Right atrium auricular region (tissue), 2 donors: Measurements from ENCODE around the gene CAMK2B. TPM values are rescaled to one million over a fixed set of nuclear protein-coding genes. Genes with fewer than 3 reads are reported as not detected.

Experiments
- DNase-seq: peaks from one replicate; pipeline ENCODE4 v3.0.0-alpha.2; 2019; ENCODE audit warnings: low spot score
- H3K27ac ChIP-seq, 2 donors: fragments of 200-600 bp; sonication (generic); 1 replicate in 1 of 2; 2 replicates in 1 of 2; pipeline ENCODE4 v1.5.1; 2016 to 2019
- H3K27me3 ChIP-seq, 2 donors: fragments of 200-600 bp; sonication (generic); one replicate each; pipeline versions ENCODE4 v1.5.1 to v1.6.0; 2017 to 2019
- H3K36me3 ChIP-seq: fragments of 200-600 bp; sonication (generic); one replicate; pipeline ENCODE4 v1.5.1; 2016
- H3K4me1 ChIP-seq, 2 donors: fragments of 200-600 bp; sonication (generic); one replicate each; pipeline versions ENCODE4 v1.5.1 to v1.6.0; 2017 to 2019
- H3K4me3 ChIP-seq, 2 donors: fragments of 200-600 bp; sonication (generic); 1 replicate in 1 of 2; 2 replicates in 1 of 2; pipeline ENCODE4 v1.5.1; 2017 to 2019; ENCODE audit warnings: mild to moderate bottlenecking in 1 of 2, moderate library complexity in 1 of 2
- H3K9me3 ChIP-seq, 2 donors: fragments of 200-600 bp; sonication (generic); one replicate each; pipeline ENCODE4 v1.5.1; 2019
- CTCF ChIP-seq, 2 donors: fragments of 200-600 bp; sonication (generic); IDR thresholded peaks; one replicate each; pipeline ENCODE4 v1.5.1; 2019; ENCODE audit warnings: antibody characterized with exemption in 2 of 2
- total RNA-seq, 2 donors: library from RNA; depleted of rRNA; stranded (reverse); fragments of >200 nt; gene quantifications; one replicate each; pipeline ENCODE4 v1.1.0, GENCODE V29; 2016

The CAMK2B gene
- total RNA-seq, 2 donors from 2014 or later = 79.9 to 84.7 TPM

GRCh38 chr7:44167920-44168319 lies 157.5 kb downstream of the CAMK2B start:
- no peak overlapping the region for H3K4me3 ChIP-seq
- no peaks in the 10 kb centered on the region for H3K36me3 ChIP-seq
- no peaks in the 10 kb centered on the region for H3K27me3 ChIP-seq
- no peaks in the 10 kb centered on the region for H3K4me1 ChIP-seq
- no peaks in the 10 kb centered on the region for H3K9me3 ChIP-seq
- no peak for DNase-seq
- H3K27ac ChIP-seq = no peak overlapping the region
- TF ChIP-seq CTCF (IDR thresholded peaks at IDR 0.05) = no peak

Other genes starting within 250 kb of the CAMK2B start
- 10 to 100 TPM; 18.5 to 31.3 TPM for gene POLM, start 243.1 kb downstream of the CAMK2B start, total RNA-seq
- 100 to 1,000 TPM in 1 of 2 donors, 10 to 100 TPM in 1; 84.4 to 193 TPM for gene AEBP1, start 221.2 kb downstream of the CAMK2B start, total RNA-seq
- 10 to 100 TPM; 71.4 to 76.5 TPM for gene POLD2, start 202.0 kb downstream of the CAMK2B start, total RNA-seq
- over 10,000 TPM; 17,339 to 49,235 TPM for gene MYL7, start 184.3 kb downstream of the CAMK2B start, total RNA-seq
- gene GCK, start 136.2 kb downstream of the CAMK2B start, total RNA-seq = 10 to 100 TPM; 11.1 to 21.0 TPM
- 10 to 100 TPM; 43.9 to 44.9 TPM for gene YKT6, start 124.6 kb downstream of the CAMK2B start, total RNA-seq
- 10 to 100 TPM; 50.6 to 53.3 TPM for gene NUDCD3, start 165.1 kb upstream of the CAMK2B start, total RNA-seq
- not detected for gene NPC1L1, start 215.7 kb upstream of the CAMK2B start, total RNA-seq
- 10 to 100 TPM; 24.4 to 28.1 TPM for gene DDX56, start 248.3 kb upstream of the CAMK2B start, total RNA-seq